GM12892 (cell line): Measurements from ENCODE around the gene CPNE2.

Experiments
- POLR2A ChIP-seq: IDR thresholded peaks from 2 replicates; pipeline ENCODE4 v1.6.1; 2011; ENCODE audit warnings: low read depth, low read length, control low read depth
- POLR2AphosphoS5 ChIP-seq: IDR thresholded peaks from 2 replicates; pipeline ENCODE4 v1.6.1; 2011; ENCODE audit warnings: low read depth, low read length, control low read depth
- TAF1 ChIP-seq: IDR thresholded peaks from 2 replicates; pipeline ENCODE4 v1.6.1; 2011; ENCODE audit warnings: low read depth, mild to moderate bottlenecking, control low read depth, low read length, borderline replicate concordance

DNA sequence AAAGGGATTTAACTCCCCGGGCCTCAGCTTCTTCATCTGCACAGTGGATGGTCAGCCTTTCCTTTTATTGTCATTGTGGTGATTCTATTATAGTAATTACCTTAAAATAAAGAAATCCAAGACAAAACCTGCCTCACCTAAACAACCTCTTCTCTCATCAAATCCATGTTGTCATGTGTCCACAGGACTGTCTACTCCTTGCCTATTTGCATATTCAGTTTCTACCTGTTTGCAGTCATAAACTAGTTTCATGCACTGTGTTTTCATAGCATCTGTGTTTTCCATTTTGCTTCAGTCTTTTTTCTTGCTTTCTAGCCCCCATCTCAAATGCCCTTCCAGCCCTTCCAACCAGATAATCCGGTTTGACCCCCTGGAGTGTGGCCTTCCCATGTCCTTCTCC is 44.3 kb upstream of the CPNE2 start:
- TF ChIP-seq POLR2A (no peak), TAF1 (no peak), POLR2AphosphoS5 (no peak)
